IMR-90 (cell line): Measurements from ENCODE around the gene AKAP6. TPM values are rescaled to one million over a fixed set of nuclear protein-coding genes. Genes with fewer than 3 reads are reported as not detected.

Experiments used
- ATAC-seq: fragments of 200-7000 bp; cut with Tn5 transposase; 2 replicates; pipeline ENCODE4 v1.9.1; 2020; ENCODE audit warnings: low read depth, mild to moderate bottlenecking, moderate library complexity
- BruUV-seq: library from RNA; stranded (reverse); fragments of 400-500 nt; replicated peaks from 2 replicates; lab custom pipeline; 2021; lab: Mats Ljungman, UMichigan
- CTCF ChIA-PET: fragments of 300-600 bp; formaldehyde crosslinking; extraction: SDS; loops from one replicate; lab custom pipeline; 2021; ENCODE audit warnings: antibody characterized with exemption; lab: Yijun Ruan, JAX
- POLR2A ChIA-PET: fragments of 300-600 bp; sonication (Branson Sonifier 250); formaldehyde crosslinking; loops from one replicate; lab custom pipeline; 2022; ENCODE audit warnings: antibody characterized with exemption; ENCODE audit not compliant: unreplicated experiment; lab: Charles Lee
- DNase-seq: peaks from one replicate; pipeline ENCODE4 v3.0.0; 2013
- H2AFZ ChIP-seq: replicated peaks from 2 replicates; pipeline ENCODE3; 2013; ENCODE audit warnings: low read length, mild to moderate bottlenecking; ENCODE audit not compliant: poor library complexity
- H2AK5ac ChIP-seq: 2 replicates; pipeline ENCODE4 v1.6.1; 2013; ENCODE audit warnings: low read depth, low read length, inconsistent platforms
- H2AK9ac ChIP-seq: replicated peaks from 2 replicates; pipeline ENCODE3; 2013; ENCODE audit warnings: mild to moderate bottlenecking, low read depth, low read length, moderate library complexity; ENCODE audit not compliant: poor library complexity
- H2BK120ac ChIP-seq: 2 replicates; pipeline ENCODE4 v1.6.1; 2013; ENCODE audit warnings: low read depth, low read length, inconsistent platforms
- H2BK15ac ChIP-seq: 3 replicates; pipeline ENCODE4 v1.6.1; 2013; ENCODE audit warnings: low read depth, low read length, inconsistent platforms
- H2BK20ac ChIP-seq: 2 replicates; pipeline ENCODE4 v1.6.1; 2013; ENCODE audit warnings: low read depth, mild to moderate bottlenecking, inconsistent platforms, low read length, moderate library complexity
- H2BK5ac ChIP-seq: 2 replicates; pipeline ENCODE4 v1.6.1; 2013; ENCODE audit warnings: mild to moderate bottlenecking, low read depth, low read length, inconsistent platforms; ENCODE audit not compliant: poor library complexity, severe bottlenecking
- H3K14ac ChIP-seq: replicated peaks from 2 replicates; pipeline ENCODE4 v1.6.1; 2013; ENCODE audit warnings: low read depth, low read length, inconsistent platforms
- H3K18ac ChIP-seq: 2 replicates; pipeline ENCODE4 v1.6.1; 2013; ENCODE audit warnings: low read depth, low read length, control low read depth
- H3K23ac ChIP-seq: 2 replicates; pipeline ENCODE4 v1.6.1; 2013; ENCODE audit warnings: low read depth, low read length, inconsistent platforms
- H3K27ac ChIP-seq: 2 replicates; pipeline ENCODE4 v1.5.1; 2013; ENCODE audit warnings: mild to moderate bottlenecking, control low read depth, low read length; ENCODE audit not compliant: insufficient read depth
- H3K27me3 ChIP-seq: 2 replicates; pipeline ENCODE4 v1.6.1; 2013; ENCODE audit warnings: low read length; ENCODE audit not compliant: control insufficient read depth, insufficient read depth
- H3K36me3 ChIP-seq: 2 replicates; pipeline ENCODE4 v1.6.1; 2013; ENCODE audit warnings: low read length, mixed read lengths; ENCODE audit not compliant: control insufficient read depth, insufficient read depth
- H3K4ac ChIP-seq: 2 replicates; pipeline ENCODE4 v1.6.1; 2013; ENCODE audit warnings: low read depth, low read length, inconsistent platforms
- H3K4me1 ChIP-seq: 2 replicates; pipeline ENCODE4 v1.6.1; 2013; ENCODE audit warnings: low read length, mixed read lengths; ENCODE audit not compliant: control insufficient read depth, insufficient read depth
- H3K4me2 ChIP-seq: 2 replicates; pipeline ENCODE4 v1.6.1; 2013; ENCODE audit warnings: low read depth, mild to moderate bottlenecking, control low read depth, low read length, moderate library complexity
- H3K4me3 ChIP-seq: 2 replicates; pipeline ENCODE4 v1.5.1; 2013; ENCODE audit warnings: low read depth, mild to moderate bottlenecking, control low read depth, low read length, moderate library complexity; ENCODE audit not compliant: insufficient read depth
- H3K56ac ChIP-seq: 2 replicates; pipeline ENCODE4 v1.6.1; 2013; ENCODE audit warnings: low read length, inconsistent platforms; ENCODE audit not compliant: insufficient read depth; ENCODE audit errors: extremely low read depth
- H3K79me1 ChIP-seq, 2 experiments: 2 replicates each; pipeline ENCODE4 v1.6.1; 2013; ENCODE audit warnings: low read length in 2 of 2, inconsistent platforms in 1 of 2, low read depth in 1 of 2
- H3K9ac ChIP-seq: 2 replicates; pipeline ENCODE4 v1.6.1; 2013; ENCODE audit warnings: low read depth, low read length, control low read depth
- H3K9me1 ChIP-seq: 2 replicates; pipeline ENCODE4 v1.6.1; 2013; ENCODE audit warnings: low read length, inconsistent platforms; ENCODE audit not compliant: insufficient read depth
- H3K9me3 ChIP-seq: 2 replicates; pipeline ENCODE4 v1.6.1; 2013; ENCODE audit warnings: low read length; ENCODE audit not compliant: control insufficient read depth, insufficient read depth
- H4K20me1 ChIP-seq: 2 replicates; pipeline ENCODE4 v1.6.1; 2013; ENCODE audit warnings: low read length, inconsistent platforms; ENCODE audit not compliant: insufficient read depth
- H4K5ac ChIP-seq: 2 replicates; pipeline ENCODE4 v1.6.1; 2013; ENCODE audit warnings: mild to moderate bottlenecking, low read depth, low read length, control low read depth
- H4K8ac ChIP-seq, 2 experiments: 2 replicates each; pipeline ENCODE4 v1.6.1; 2013; ENCODE audit warnings: low read depth in 2 of 2, low read length in 2 of 2, control low read depth in 1 of 2, inconsistent platforms in 1 of 2
- H4K91ac ChIP-seq: 2 replicates; pipeline ENCODE4 v1.6.1; 2013; ENCODE audit warnings: low read depth, low read length, inconsistent platforms; ENCODE audit not compliant: insufficient read depth
- BHLHE40 ChIP-seq: fragments of 150-350 bp; IDR thresholded peaks from 2 replicates; pipeline ENCODE4 v1.6.1; 2016; ENCODE audit warnings: mild to moderate bottlenecking, low read depth, low read length
- RCOR1 ChIP-seq: IDR thresholded peaks from 2 replicates; pipeline ENCODE4 v1.6.1; 2012; ENCODE audit warnings: mild to moderate bottlenecking, low read length, improper control_type of control experiment; ENCODE audit not compliant: insufficient replicate concordance
- WGBS, 2 experiments: methylation state at CpG; one replicate each; pipeline versions ENCODE4 v1.1.5 to v1.1.7; 2013; ENCODE audit warnings: missing lambda C conversion rate in 2 of 2; ENCODE audit not compliant: insufficient read length in 1 of 2; ENCODE audit errors: extremely low coverage in 2 of 2; 5-methylcytosine and 5-hydroxymethylcytosine counted together
- dilution Hi-C: fragments of 300-500 bp; cut with HindIII; formaldehyde crosslinking; loops from one replicate; pipeline ENCODE4 v1.14.3; 2018; ENCODE audit warnings: low sequenced_read_pairs; ENCODE audit not compliant: unreplicated experiment
- in situ Hi-C: fragments of 300-500 bp; cut with MboI; formaldehyde crosslinking; loops from 3 replicates; pipeline ENCODE4 v1.14.3; 2019; ENCODE audit warnings: low sequenced_read_pairs, inconsistent platforms, mixed read lengths
- intact Hi-C: fragments of 100-400 bp; cut with micrococcal nuclease; formaldehyde crosslinking; loops from 2 replicates; pipeline ENCODE4 v1.10.0; 2022
- polyA plus RNA-seq, 3 experiments: library from polyadenylated mRNA; depleted of rRNA; stranded (reverse); fragments of >200 nt; gene quantifications; 2 replicates each; pipeline ENCODE4 v1.2.3, GENCODE V29; 2012; ENCODE audit warnings: low replicate concordance in 1 of 3
- total RNA-seq: library from RNA; depleted of rRNA; stranded (reverse); fragments of >200 nt; gene quantifications from 2 replicates; pipeline ENCODE4 v1.2.3, GENCODE V29; 2012
- TF ChIP-seq, protein P1 (sequence below): fragments of 150-350 bp; IDR thresholded peaks from 2 replicates; pipeline ENCODE4 v1.6.1; 2016; ENCODE audit warnings: low read depth, mild to moderate bottlenecking, low read length, moderate library complexity, borderline replicate concordance

Gene AKAP6
- total and polyA plus RNA-seq, 2 of the 4 experiments (the other 2 are of a cell fraction), result 0.22 to 1.6 TPM

DNA sequence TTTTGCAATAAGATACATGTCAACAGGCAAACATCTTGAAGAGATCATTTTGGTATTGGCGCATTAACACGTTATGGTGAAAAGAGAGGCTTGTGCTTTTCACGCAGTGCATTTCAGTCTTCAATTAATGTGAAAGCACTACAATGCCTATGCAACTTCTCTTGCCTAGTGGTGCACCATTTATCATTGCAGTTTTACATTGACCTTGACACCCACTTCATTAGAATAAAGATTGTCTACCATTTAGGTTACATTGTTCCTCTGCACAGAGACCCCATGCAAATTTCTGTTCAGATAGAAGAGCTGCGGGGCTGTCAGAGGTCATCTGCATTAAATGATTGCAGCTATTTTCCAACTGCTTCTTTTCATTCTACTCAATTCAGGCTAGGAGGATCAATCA is 397.4 kb downstream of the AKAP6 start:
- no peak overlapping the region for H2BK120ac ChIP-seq
- ATAC-seq, result no peak
- POLR2A ChIA-PET, result no interaction called here
- no peaks in the 10 kb centered on the region for H4K20me1 ChIP-seq
- H2BK5ac ChIP-seq, result no peak overlapping the region
- DNase-seq, result no peak
- H3K36me3 ChIP-seq, result no peaks in the 10 kb centered on the region
- TF ChIP-seq, protein P1, sequence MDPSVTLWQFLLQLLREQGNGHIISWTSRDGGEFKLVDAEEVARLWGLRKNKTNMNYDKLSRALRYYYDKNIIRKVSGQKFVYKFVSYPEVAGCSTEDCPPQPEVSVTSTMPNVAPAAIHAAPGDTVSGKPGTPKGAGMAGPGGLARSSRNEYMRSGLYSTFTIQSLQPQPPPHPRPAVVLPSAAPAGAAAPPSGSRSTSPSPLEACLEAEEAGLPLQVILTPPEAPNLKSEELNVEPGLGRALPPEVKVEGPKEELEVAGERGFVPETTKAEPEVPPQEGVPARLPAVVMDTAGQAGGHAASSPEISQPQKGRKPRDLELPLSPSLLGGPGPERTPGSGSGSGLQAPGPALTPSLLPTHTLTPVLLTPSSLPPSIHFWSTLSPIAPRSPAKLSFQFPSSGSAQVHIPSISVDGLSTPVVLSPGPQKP, result no peak
- no peak for TF ChIP-seq BHLHE40
- no peak for TF ChIP-seq RCOR1
- dilution Hi-C loops, result no loop called here
- no peak overlapping the region for H3K9ac ChIP-seq
- H3K18ac ChIP-seq, result no peak overlapping the region
- no peak overlapping the region for H4K5ac ChIP-seq
- no peaks in the 10 kb centered on the region for H3K9me3 ChIP-seq
- H4K91ac ChIP-seq, result no peak overlapping the region
- intact Hi-C loops, result no loop called here
- no peak overlapping the region for H3K27ac ChIP-seq
- H3K79me1 ChIP-seq, result no peaks in the 10 kb centered on the region
- H2AFZ ChIP-seq, result no peak overlapping the region
- H2BK20ac ChIP-seq, result no peak overlapping the region
- no peak overlapping the region for H3K56ac ChIP-seq
- H3K9me1 ChIP-seq, result no peaks in the 10 kb centered on the region
- H2BK15ac ChIP-seq, result no peak overlapping the region
- no peaks in the 10 kb centered on the region; the same call in 1 of the 2 replicates for H3K27me3 ChIP-seq
- in situ Hi-C loops, result no loop called here
- CTCF ChIA-PET, result no interaction called here
- 83% methylated on average over 2 of the region's 4 CpGs; no CpG with 5 or more reads in 1 of the 2 experiments for WGBS, 2 experiments
- no peak overlapping the region for H4K8ac ChIP-seq
- no peak overlapping the region for H3K4me3 ChIP-seq
- no peak overlapping the region for H2AK9ac ChIP-seq
- H3K4me1 ChIP-seq, result no peaks in the 10 kb centered on the region
- H2AK5ac ChIP-seq, result no peak overlapping the region
- no peak overlapping the region for H3K4ac ChIP-seq
- H3K14ac ChIP-seq, result no peak overlapping the region
- H3K23ac ChIP-seq, result no peak overlapping the region
- no peak overlapping the region for H3K4me2 ChIP-seq
- BruUV-seq, result no TSS peak
